CD4-positive, alpha-beta T cell treated with Interleukin-6 at 100 ng/mL for 8 hours (primary cell): ENCODE measurements around the gene ZNF282.

ENCODE experiments used
- DNase-seq: peaks from one replicate; pipeline ENCODE4 v3.0.0-alpha.2; 2020; ENCODE audit warnings: mixed read lengths, low spot score

The ZNF282 gene

DNA sequence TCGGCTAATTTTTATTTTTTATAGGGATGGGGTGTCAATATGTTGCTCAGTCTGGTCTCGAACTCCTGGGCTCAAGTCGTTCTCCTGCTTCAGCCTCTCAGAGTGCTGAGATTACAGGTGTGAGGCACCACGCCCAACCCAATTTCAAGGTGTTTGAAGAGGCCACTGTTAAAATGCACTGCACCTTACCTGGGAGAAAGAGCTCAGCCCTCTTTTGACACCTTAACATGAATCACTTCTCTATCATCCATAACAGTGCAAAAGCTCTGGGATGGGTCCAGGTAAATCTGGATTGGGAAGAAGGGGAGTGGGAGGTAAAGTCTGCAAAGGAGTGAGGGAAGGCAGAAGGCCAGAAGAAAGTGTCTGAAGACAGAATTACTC is 557 bp upstream of the ZNF282 start:
- no peak for DNase-seq

- no peak for DNase-seq
These were observed 882 bp downstream of the ZNF282 start for GRCh38 chr7:149196151-149196704.

GRCh38 chr7:149196705-149197171 is 1.4 kb downstream of the ZNF282 start:
- DNase-seq, result no peak

DNA sequence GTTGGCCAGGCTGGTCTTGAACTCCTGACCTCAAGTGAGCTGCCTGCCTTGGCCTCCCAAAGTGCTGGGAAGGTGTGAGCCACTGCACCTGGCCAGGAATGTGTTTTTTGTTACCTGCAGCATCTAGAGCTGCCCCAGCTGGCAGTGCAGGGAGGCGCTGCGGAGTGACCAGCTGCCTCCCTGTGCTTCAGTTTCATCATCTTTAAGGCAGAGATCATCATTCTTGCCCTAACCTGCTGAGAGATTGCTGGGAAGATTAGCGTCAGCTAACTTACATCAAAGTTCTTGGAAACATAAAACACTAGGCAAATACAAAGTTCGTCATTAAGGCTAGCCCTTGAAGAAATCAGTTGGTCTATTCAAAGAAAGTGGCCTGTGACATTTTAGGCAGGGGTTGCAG is 2.3 kb downstream of the ZNF282 start:
- no peak for DNase-seq

- DNase-seq, result no peak
These were observed 2.9 kb downstream of the ZNF282 start for GRCh38 chr7:149198161-149198816.

- no peak for DNase-seq
These were observed 4.1 kb downstream of the ZNF282 start for GRCh38 chr7:149199234-149199995.

- no peak for DNase-seq
These were observed 7.5 kb downstream of the ZNF282 start for GRCh38 chr7:149202831-149203231.

DNA sequence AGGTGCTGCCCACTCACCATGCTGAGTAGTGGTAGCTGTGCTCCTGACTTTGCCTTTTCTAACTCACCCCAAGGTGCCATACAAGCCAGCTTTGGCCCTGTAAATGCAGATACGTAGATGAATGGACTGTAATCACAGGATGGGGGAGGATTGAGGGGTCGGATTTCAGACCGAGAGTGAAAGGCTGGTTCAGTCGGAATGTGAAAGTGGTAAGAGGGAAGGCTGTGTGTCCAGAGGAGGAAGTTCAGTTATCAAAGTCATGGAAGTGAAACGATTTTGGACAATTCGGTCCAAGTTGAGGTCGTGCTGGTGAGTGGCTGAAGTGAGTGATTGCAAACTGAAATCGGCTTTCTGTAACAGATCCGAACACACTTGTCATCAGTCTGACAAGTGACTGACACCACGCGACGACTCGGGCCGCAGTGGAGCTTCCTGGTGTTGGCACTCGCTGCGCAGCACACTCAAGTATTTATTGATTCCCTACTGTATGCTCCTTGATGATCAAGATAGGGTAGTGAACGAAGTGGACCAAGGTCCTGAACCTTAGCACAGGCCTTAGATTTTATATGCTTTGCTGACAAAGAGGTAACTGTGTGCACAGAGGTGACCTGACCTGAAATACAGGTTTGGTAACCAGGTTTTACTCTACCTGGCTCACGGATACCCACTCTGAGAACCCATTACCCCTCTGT is 10.5 kb downstream of the ZNF282 start:
- no peak for DNase-seq

GRCh38 chr7:149207324-149208035 is 12.1 kb downstream of the ZNF282 start:
- DNase-seq, result no peak

GRCh38 chr7:149209518-149210269 is 14.3 kb downstream of the ZNF282 start:
- peak; percentile 33 for DNase-seq

- no peak for DNase-seq
These were observed 15.2 kb downstream of the ZNF282 start for GRCh38 chr7:149210551-149210950.

DNA sequence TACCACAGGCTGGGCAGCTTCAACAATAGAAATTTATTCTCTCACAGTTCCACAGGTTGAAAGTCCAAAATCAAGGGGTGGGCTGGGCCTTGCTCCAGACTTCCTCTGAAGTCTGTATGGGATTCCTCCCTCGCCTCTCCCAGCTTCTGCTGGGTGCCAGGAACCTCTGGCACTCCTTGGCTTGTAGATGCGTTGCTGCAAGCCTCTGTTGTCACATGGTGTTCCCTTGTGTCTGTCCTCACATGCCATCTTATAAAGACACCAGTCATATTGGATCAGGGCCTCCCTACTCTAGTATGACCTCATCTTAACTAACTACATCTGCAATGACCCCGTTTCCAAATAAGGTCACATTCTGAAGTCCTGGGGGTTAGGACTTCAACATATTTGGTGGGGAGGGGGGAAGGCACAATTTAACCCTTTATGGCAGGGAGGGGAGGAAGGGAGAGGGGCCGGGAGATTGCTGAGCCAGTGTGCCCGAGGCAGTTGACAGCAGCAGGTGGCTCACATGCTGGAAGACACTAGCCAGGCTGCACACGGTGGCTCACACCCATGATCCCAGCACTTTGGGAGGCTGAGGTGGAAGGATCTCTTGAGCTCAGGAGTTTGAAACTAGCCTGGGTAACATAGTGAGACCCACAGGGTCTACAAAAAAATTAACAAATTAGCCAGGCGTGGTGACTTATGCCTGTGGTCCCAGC is 18.8 kb downstream of the ZNF282 start:
- no peak for DNase-seq

GRCh38 chr7:149216402-149216801 is 21.1 kb downstream of the ZNF282 start:
- no peak for DNase-seq

DNA sequence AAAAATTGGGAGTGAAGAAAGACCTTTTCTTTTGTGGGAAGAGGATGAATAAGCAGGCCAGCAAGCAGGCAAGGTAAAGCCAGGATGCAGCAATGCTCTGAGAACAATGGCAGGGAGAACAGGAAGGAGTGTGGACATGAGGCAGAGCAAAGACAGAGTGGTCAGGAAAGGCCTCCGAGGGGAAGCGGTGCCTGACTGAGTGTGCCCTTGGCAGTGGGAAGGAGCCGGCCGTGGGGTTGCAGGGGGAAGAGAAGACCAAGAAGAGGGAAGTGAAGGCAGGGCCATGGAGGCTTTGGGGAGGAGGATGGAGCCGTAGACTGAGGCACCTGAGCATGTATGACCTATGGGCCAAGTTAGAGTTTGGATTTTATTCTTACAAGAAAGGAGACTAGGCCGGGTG is 22.2 kb downstream of the ZNF282 start:
- no peak for DNase-seq

GRCh38 chr7:149218469-149219420 is 23.4 kb downstream of the ZNF282 start:
- DNase-seq, result no peak

GRCh38 chr7:149220534-149220933 is 25.2 kb downstream of the ZNF282 start:
- DNase-seq, result no peak

DNA sequence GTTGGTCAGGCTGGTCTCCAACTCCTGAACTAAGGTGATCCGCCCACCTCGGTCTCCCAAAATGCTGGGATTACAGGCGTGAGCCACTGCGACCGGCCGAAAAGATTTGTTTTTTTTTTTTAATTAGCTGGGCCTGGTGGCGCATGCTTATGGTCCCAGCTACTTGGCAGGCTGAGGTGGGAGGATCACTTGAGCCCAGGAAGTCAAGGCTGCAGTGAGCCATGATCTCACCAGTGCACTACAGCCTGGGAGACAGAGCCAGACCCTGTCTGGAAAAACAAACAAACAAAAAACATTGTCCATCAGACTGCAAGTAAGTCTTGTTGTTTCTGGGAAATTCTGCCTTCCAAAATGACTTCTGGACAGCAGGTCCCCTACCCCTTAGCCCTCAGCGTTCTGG is 27.8 kb downstream of the ZNF282 start:
- no peak for DNase-seq

- no peak for DNase-seq
These were observed 28.4 kb downstream of the ZNF282 start for GRCh38 chr7:149223761-149224160.

DNA sequence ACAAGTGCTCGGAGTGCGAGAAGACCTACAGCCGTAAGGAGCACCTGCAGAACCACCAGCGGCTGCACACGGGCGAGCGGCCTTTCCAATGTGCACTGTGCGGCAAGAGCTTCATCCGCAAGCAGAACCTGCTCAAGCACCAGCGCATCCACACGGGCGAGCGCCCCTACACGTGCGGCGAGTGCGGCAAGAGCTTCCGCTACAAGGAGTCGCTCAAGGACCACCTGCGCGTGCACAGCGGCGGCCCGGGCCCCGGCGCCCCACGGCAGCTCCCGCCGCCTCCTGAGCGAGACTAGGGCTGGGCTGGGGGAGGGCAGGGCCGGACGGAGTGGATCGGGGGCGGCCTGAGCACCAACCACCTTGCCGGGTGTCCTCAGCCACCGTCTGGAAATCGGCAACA is 29.0 kb downstream of the ZNF282 start:
- DNase-seq, result no peak

DNA sequence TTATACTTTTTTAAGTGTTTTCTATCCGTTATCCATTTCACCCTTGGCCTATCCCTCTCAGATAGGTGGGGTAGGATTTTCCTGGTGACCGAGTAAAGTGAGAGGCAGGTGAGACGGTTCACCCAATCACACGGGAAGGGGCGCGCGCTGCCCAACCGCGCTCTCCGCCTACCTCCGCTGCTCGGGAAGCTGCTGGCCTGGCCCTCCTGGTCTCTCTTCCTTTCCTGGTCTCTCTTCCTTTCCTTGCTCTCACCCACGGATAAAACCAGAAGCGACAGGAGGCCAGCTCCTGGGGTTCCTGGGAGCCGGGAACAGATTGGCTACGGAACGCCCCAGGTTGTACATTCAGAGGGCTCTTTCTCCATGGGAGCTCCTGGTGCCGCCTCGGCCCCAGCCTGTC is 29.8 kb downstream of the ZNF282 start:
- no peak for DNase-seq
